MG63 (cell line): ENCODE results near the gene MRPL11. TPM values are rescaled to one million over a fixed set of nuclear protein-coding genes. Genes with fewer than 3 reads are reported as not detected.

Experiments
- total RNA-seq: library from RNA; depleted of rRNA; stranded (reverse); fragments of >200 nt; shearing (Covaris generic); gene quantifications from 2 replicates; pipeline ENCODE4 v1.2.3, GENCODE V29; 2014; ENCODE audit warnings: low replicate concordance; rRNA removed

Gene MRPL11
- total RNA-seq, 1 experiment from 2014 or later, result 92.7 TPM

Other genes starting within 250 kb of the MRPL11 start
- gene KLC2, start 181.1 kb downstream of the MRPL11 start, total RNA-seq, result 15.0 and 25.3 TPM in 2 replicates
- 101 and 103 TPM in 2 replicates for gene RAB1B, start 170.2 kb downstream of the MRPL11 start, total RNA-seq
- gene CNIH2, start 160.7 kb downstream of the MRPL11 start, total RNA-seq, result not detected in 2 replicates
- gene YIF1A, start 149.7 kb downstream of the MRPL11 start, total RNA-seq, result 217 and 220 TPM in 2 replicates
- 0.56 TPM in 1 of 2 replicates, not detected in the other for gene TMEM151A, start 147.0 kb downstream of the MRPL11 start, total RNA-seq
- gene CD248, start 121.8 kb downstream of the MRPL11 start, total RNA-seq, result not detected in 2 replicates
- 45.3 and 65.7 TPM in 2 replicates for gene RIN1, start 102.4 kb downstream of the MRPL11 start, total RNA-seq
- gene BRMS1, start 93.7 kb downstream of the MRPL11 start, total RNA-seq, result 119 TPM in 2 replicates
- gene B4GAT1, start 91.2 kb downstream of the MRPL11 start, total RNA-seq, result 26.6 and 34.6 TPM in 2 replicates
- not detected in 2 replicates for gene SLC29A2, start 67.1 kb downstream of the MRPL11 start, total RNA-seq
- gene NPAS4, start 17.8 kb downstream of the MRPL11 start, total RNA-seq, result not detected in 2 replicates
- gene PELI3, start 28.1 kb upstream of the MRPL11 start, total RNA-seq, result 7.3 and 7.7 TPM in 2 replicates
- gene DPP3, start 41.6 kb upstream of the MRPL11 start, total RNA-seq, result 57.0 and 124 TPM in 2 replicates
- gene BBS1, start 71.8 kb upstream of the MRPL11 start, total RNA-seq, result 7.7 and 14.7 TPM in 2 replicates
- gene ZDHHC24, start 107.2 kb upstream of the MRPL11 start, total RNA-seq, result 21.8 and 22.9 TPM in 2 replicates
- gene ACTN3, start 108.1 kb upstream of the MRPL11 start, total RNA-seq, result not detected in 2 replicates
- gene CTSF, start 129.8 kb upstream of the MRPL11 start, total RNA-seq, result 13.0 and 17.7 TPM in 2 replicates
- not detected in 2 replicates for gene CCDC87, start 154.2 kb upstream of the MRPL11 start, total RNA-seq
- gene CCS, start 154.3 kb upstream of the MRPL11 start, total RNA-seq, result 29.3 and 37.6 TPM in 2 replicates
- gene RBM14, start 177.8 kb upstream of the MRPL11 start, total RNA-seq, result 19.9 and 27.4 TPM in 2 replicates
- gene RBM4, start 199.9 kb upstream of the MRPL11 start, total RNA-seq, result 136 and 213 TPM in 2 replicates
- gene RBM4B, start 239.0 kb upstream of the MRPL11 start, total RNA-seq, result 15.7 and 26.6 TPM in 2 replicates